ENCODE results near the gene PIP5K1B.

DNA sequence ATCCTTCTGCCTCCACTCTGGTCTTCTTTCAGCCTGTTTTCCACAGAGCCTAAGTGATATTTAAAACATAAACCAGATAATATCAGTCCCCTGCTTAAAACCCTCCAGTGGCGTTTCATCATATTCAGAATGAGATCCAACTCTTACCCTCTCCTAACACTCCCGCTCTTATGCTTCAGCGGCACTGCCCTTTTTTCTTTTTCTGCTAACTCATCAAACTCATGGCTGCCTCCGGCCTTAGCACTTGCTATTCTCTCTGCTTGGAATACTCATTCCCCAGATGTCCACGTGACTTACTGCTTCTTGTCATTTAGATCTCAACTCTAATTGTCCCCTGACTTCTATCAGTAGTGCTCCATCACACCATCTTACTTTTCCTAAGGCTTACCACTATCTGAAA, 73.6 kb downstream of the PIP5K1B start:
- TF ChIP-seq, protein P1, sequence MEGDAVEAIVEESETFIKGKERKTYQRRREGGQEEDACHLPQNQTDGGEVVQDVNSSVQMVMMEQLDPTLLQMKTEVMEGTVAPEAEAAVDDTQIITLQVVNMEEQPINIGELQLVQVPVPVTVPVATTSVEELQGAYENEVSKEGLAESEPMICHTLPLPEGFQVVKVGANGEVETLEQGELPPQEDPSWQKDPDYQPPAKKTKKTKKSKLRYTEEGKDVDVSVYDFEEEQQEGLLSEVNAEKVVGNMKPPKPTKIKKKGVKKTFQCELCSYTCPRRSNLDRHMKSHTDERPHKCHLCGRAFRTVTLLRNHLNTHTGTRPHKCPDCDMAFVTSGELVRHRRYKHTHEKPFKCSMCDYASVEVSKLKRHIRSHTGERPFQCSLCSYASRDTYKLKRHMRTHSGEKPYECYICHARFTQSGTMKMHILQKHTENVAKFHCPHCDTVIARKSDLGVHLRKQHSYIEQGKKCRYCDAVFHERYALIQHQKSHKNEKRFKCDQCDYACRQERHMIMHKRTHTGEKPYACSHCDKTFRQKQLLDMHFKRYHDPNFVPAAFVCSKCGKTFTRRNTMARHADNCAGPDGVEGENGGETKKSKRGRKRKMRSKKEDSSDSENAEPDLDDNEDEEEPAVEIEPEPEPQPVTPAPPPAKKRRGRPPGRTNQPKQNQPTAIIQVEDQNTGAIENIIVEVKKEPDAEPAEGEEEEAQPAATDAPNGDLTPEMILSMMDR (IDR thresholded peaks at IDR 0.05; ENCODE audit: low read depth, low read length, missing input control), result no peak
- no peak for TF ChIP-seq RXRA (IDR thresholded peaks at IDR 0.05)
- no peak for TF ChIP-seq RAD21 (IDR thresholded peaks at IDR 0.05)
- no peak for TF ChIP-seq GABPA (IDR thresholded peaks at IDR 0.05 in 1 of 2, conservative IDR thresholded peaks at IDR 0.05 in 1 of 2)
- TF ChIP-seq, protein P2, sequence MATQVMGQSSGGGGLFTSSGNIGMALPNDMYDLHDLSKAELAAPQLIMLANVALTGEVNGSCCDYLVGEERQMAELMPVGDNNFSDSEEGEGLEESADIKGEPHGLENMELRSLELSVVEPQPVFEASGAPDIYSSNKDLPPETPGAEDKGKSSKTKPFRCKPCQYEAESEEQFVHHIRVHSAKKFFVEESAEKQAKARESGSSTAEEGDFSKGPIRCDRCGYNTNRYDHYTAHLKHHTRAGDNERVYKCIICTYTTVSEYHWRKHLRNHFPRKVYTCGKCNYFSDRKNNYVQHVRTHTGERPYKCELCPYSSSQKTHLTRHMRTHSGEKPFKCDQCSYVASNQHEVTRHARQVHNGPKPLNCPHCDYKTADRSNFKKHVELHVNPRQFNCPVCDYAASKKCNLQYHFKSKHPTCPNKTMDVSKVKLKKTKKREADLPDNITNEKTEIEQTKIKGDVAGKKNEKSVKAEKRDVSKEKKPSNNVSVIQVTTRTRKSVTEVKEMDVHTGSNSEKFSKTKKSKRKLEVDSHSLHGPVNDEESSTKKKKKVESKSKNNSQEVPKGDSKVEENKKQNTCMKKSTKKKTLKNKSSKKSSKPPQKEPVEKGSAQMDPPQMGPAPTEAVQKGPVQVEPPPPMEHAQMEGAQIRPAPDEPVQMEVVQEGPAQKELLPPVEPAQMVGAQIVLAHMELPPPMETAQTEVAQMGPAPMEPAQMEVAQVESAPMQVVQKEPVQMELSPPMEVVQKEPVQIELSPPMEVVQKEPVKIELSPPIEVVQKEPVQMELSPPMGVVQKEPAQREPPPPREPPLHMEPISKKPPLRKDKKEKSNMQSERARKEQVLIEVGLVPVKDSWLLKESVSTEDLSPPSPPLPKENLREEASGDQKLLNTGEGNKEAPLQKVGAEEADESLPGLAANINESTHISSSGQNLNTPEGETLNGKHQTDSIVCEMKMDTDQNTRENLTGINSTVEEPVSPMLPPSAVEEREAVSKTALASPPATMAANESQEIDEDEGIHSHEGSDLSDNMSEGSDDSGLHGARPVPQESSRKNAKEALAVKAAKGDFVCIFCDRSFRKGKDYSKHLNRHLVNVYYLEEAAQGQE (IDR thresholded peaks at IDR 0.05), result no peak
- no peak for TF ChIP-seq MAX (IDR thresholded peaks at IDR 0.05)
- TF ChIP-seq, protein P3, sequence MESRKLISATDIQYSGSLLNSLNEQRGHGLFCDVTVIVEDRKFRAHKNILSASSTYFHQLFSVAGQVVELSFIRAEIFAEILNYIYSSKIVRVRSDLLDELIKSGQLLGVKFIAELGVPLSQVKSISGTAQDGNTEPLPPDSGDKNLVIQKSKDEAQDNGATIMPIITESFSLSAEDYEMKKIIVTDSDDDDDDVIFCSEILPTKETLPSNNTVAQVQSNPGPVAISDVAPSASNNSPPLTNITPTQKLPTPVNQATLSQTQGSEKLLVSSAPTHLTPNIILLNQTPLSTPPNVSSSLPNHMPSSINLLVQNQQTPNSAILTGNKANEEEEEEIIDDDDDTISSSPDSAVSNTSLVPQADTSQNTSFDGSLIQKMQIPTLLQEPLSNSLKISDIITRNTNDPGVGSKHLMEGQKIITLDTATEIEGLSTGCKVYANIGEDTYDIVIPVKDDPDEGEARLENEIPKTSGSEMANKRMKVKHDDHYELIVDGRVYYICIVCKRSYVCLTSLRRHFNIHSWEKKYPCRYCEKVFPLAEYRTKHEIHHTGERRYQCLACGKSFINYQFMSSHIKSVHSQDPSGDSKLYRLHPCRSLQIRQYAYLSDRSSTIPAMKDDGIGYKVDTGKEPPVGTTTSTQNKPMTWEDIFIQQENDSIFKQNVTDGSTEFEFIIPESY (IDR thresholded peaks at IDR 0.05), result no peak
